Nephron (organoid): ENCODE results near the gene SLC15A1.
"Not testable (repeated sequence)": the region's sequence is repeated elsewhere in the genome, so short reads cannot be mapped to it uniquely, and the experiment has no call there.

Source experiments
- H3K27ac Mint-ChIP-seq, 3 experiments: 2 replicates each; pipeline ENCODE4 v1.8.0; 2020; ENCODE audit warnings: mixed read lengths in 3 of 3, mild to moderate bottlenecking in 2 of 3, moderate library complexity in 1 of 3
- H3K27me3 Mint-ChIP-seq: 2 replicates; pipeline ENCODE4 v1.8.0; 2021; ENCODE audit warnings: low read depth, mild to moderate bottlenecking, moderate library complexity, mixed read lengths
- H3K36me3 Mint-ChIP-seq: 2 replicates; pipeline ENCODE4 v1.8.0; 2020; ENCODE audit warnings: low read depth, mixed read lengths
- H3K4me1 Mint-ChIP-seq: 2 replicates; pipeline ENCODE4 v1.8.0; 2020; ENCODE audit warnings: mixed read lengths
- H3K4me3 Mint-ChIP-seq, 3 experiments: 2 replicates each; pipeline ENCODE4 v1.8.0; 2020; ENCODE audit warnings: mild to moderate bottlenecking in 3 of 3, mixed read lengths in 3 of 3, moderate library complexity in 2 of 3
- H3K9me3 Mint-ChIP-seq: 2 replicates; pipeline ENCODE4 v1.8.0; 2020; ENCODE audit warnings: mixed read lengths
- TF ChIP-seq, protein P1 (sequence below), 3 experiments: fragments of 200-600 bp; sonication (generic); IDR thresholded peaks; one replicate each; pipeline ENCODE4 v1.5.0; 2021; ENCODE audit warnings: antibody characterized with exemption in 3 of 3; ENCODE audit not compliant: unreplicated experiment in 3 of 3

SLC15A1 gene

GRCh38 chr13:98643479-98643878, 109.0 kb downstream of the SLC15A1 start:
- Mint-ChIP-seq H3K9me3 (no peaks in the 10 kb centered on the region), H3K36me3 (no peaks in the 10 kb centered on the region), H3K4me3 (no peak overlapping the region), H3K4me1 (no peaks in the 10 kb centered on the region), H3K27ac (no peak overlapping the region), H3K27me3 (no peaks in the 10 kb centered on the region)
- TF ChIP-seq, protein P1, sequence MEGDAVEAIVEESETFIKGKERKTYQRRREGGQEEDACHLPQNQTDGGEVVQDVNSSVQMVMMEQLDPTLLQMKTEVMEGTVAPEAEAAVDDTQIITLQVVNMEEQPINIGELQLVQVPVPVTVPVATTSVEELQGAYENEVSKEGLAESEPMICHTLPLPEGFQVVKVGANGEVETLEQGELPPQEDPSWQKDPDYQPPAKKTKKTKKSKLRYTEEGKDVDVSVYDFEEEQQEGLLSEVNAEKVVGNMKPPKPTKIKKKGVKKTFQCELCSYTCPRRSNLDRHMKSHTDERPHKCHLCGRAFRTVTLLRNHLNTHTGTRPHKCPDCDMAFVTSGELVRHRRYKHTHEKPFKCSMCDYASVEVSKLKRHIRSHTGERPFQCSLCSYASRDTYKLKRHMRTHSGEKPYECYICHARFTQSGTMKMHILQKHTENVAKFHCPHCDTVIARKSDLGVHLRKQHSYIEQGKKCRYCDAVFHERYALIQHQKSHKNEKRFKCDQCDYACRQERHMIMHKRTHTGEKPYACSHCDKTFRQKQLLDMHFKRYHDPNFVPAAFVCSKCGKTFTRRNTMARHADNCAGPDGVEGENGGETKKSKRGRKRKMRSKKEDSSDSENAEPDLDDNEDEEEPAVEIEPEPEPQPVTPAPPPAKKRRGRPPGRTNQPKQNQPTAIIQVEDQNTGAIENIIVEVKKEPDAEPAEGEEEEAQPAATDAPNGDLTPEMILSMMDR (IDR thresholded peaks at IDR 0.05; ENCODE audit: unreplicated experiment in 3 of 3): no peak

DNA sequence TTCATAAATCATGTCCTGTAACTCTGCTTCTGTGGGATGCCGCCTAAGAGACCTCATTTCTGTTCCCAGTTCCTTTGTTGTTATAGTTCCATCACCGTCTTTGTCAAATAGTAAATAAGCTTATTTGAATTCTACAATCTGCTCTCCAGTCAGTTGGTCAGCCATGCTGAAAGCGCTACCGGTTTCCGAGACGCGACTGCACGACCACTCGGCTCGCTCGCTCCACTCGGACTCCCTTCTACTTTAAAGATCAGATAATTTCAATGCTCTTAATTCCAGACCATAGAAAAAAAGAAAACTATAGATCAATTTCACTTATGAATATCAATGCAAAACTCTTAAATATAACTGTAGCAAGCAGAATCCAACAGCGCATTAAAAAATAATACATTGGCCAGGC, 111.4 kb downstream of the SLC15A1 start:
- Mint-ChIP-seq H3K9me3 (no peaks in the 10 kb centered on the region), H3K36me3 (no peaks in the 10 kb centered on the region), H3K27ac (no peak overlapping the region), H3K27me3 (no peaks in the 10 kb centered on the region), H3K4me1 (no peaks in the 10 kb centered on the region), H3K4me3 (no peak overlapping the region)
- TF ChIP-seq, protein P1 (IDR thresholded peaks at IDR 0.05; ENCODE audit: unreplicated experiment in 3 of 3): no peak

GRCh38 chr13:98639785-98640184, 112.7 kb downstream of the SLC15A1 start:
- H3K36me3 Mint-ChIP-seq: not testable (repeated sequence)

GRCh38 chr13:98638352-98638751, 114.1 kb downstream of the SLC15A1 start:
- H3K27ac Mint-ChIP-seq, H3K9me3 Mint-ChIP-seq: not testable (repeated sequence)

More at GRCh38 chr13:98639785-98640184, 112.7 kb downstream of the SLC15A1 start:
- not testable (repeated sequence) for H3K27me3 Mint-ChIP-seq, H3K4me1 Mint-ChIP-seq, H3K9me3 Mint-ChIP-seq, H3K4me3 Mint-ChIP-seq, H3K27ac Mint-ChIP-seq

More at GRCh38 chr13:98638352-98638751, 114.1 kb downstream of the SLC15A1 start:
- not testable (repeated sequence) for H3K27me3 Mint-ChIP-seq, H3K4me1 Mint-ChIP-seq, H3K4me3 Mint-ChIP-seq, H3K36me3 Mint-ChIP-seq
